ENCODE measurements around the gene CEP120. TPM values are rescaled to one million over a fixed set of nuclear protein-coding genes. Genes with fewer than 3 reads are reported as not detected.

The CEP120 gene
- total RNA-seq, 3 donors from 2014 or later (not counting 1 experiment from before 2014, with no cell fraction given) = 51.2 to 58.9 (median 54.6) TPM

DNA sequence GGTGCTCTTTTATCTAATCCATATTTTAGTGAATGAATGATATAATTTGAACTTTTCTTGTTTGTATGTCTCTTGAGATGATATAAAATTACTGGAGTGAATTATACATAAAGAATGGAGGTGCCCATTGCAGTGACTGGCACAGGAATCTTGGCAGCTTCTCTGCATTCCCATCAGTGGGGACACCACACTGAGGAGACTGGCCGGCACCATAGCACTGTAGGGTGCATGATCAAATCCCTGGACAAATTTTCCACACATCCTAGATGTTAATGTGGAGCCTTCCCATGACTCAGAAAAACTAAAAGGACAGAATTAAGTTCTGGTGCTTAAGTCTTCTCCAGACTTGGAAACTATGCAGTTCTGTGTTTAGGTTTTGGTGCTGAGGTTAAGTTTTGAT lies 124.1 kb downstream of the CEP120 start:
- Mint-ChIP-seq H3K27ac (no peak overlapping the region), H3K9me3 (peaks cover 0 to 2% of the 10 kb centered on the region in 2 donors), H3K4me1 (no peaks in the 10 kb centered on the region), H3K36me3 (peaks cover 7% of the 10 kb centered on the region), H3K27me3 (ENCODE audit: low read depth in 2 of 2) (peaks cover 2 to 6% of the 10 kb centered on the region in 2 donors), H3K4me3 (no peak overlapping the region)
- no peaks in the 10 kb centered on the region for H3K4me1 ChIP-seq (ENCODE audit: control insufficient read depth, insufficient read depth, low read length)
- WGBS (ENCODE audit: insufficient coverage) = 94% methylated on average over 1 of the region's 1 CpG
- H3K27me3 ChIP-seq (ENCODE audit: control insufficient read depth, insufficient read depth, low read length) = peaks cover 3% of the 10 kb centered on the region
- TF ChIP-seq, protein P1, sequence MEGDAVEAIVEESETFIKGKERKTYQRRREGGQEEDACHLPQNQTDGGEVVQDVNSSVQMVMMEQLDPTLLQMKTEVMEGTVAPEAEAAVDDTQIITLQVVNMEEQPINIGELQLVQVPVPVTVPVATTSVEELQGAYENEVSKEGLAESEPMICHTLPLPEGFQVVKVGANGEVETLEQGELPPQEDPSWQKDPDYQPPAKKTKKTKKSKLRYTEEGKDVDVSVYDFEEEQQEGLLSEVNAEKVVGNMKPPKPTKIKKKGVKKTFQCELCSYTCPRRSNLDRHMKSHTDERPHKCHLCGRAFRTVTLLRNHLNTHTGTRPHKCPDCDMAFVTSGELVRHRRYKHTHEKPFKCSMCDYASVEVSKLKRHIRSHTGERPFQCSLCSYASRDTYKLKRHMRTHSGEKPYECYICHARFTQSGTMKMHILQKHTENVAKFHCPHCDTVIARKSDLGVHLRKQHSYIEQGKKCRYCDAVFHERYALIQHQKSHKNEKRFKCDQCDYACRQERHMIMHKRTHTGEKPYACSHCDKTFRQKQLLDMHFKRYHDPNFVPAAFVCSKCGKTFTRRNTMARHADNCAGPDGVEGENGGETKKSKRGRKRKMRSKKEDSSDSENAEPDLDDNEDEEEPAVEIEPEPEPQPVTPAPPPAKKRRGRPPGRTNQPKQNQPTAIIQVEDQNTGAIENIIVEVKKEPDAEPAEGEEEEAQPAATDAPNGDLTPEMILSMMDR (IDR thresholded peaks at IDR 0.05) = no peak
- H3K4me3 ChIP-seq (ENCODE audit: low read length) = no peak overlapping the region
- DNase-seq (no peak), ATAC-seq (no peak)
- no peak overlapping the region for H3K27ac ChIP-seq (ENCODE audit: low read length)
- H3K36me3 ChIP-seq (ENCODE audit: control insufficient read depth, insufficient read depth, low read length) = no peaks in the 10 kb centered on the region
- H3K9me3 ChIP-seq (ENCODE audit: control insufficient read depth, insufficient read depth, low read length) = no peaks in the 10 kb centered on the region
- intact Hi-C loops (cut with micrococcal nuclease) = no loop called here

- H3K36me3 ChIP-seq (ENCODE audit: control insufficient read depth, insufficient read depth, low read length) = no peaks in the 10 kb centered on the region
- no peak overlapping the region for H3K4me3 ChIP-seq (ENCODE audit: low read length)
- H3K36me3 Mint-ChIP-seq = peaks cover 7% of the 10 kb centered on the region
- no peak for ATAC-seq
- H3K27me3 ChIP-seq (ENCODE audit: control insufficient read depth, insufficient read depth, low read length) = peaks cover 3% of the 10 kb centered on the region
- H3K9me3 Mint-ChIP-seq = peaks cover 0 to 2% of the 10 kb centered on the region in 2 donors
- no peak overlapping the region for H3K27ac Mint-ChIP-seq
- H3K4me1 ChIP-seq (ENCODE audit: control insufficient read depth, insufficient read depth, low read length) = no peaks in the 10 kb centered on the region
- intact Hi-C loops (cut with micrococcal nuclease) = no loop called here
- WGBS (ENCODE audit: insufficient coverage) = 50% methylated on average over 1 of the region's 2 CpGs
- no peaks in the 10 kb centered on the region for H3K4me1 Mint-ChIP-seq
- no peaks in the 10 kb centered on the region for H3K9me3 ChIP-seq (ENCODE audit: control insufficient read depth, insufficient read depth, low read length)
- no peak overlapping the region for H3K27ac ChIP-seq (ENCODE audit: low read length)
- peaks cover 2 to 6% of the 10 kb centered on the region in 2 donors for H3K27me3 Mint-ChIP-seq (ENCODE audit: low read depth in 2 of 2)
- DNase-seq = no peak
- TF ChIP-seq, protein P1 (IDR thresholded peaks at IDR 0.05) = no peak
- no peak overlapping the region for H3K4me3 Mint-ChIP-seq
Observed at GRCh38 chr5:123298335-123299030, 124.7 kb downstream of the CEP120 start.

DNA sequence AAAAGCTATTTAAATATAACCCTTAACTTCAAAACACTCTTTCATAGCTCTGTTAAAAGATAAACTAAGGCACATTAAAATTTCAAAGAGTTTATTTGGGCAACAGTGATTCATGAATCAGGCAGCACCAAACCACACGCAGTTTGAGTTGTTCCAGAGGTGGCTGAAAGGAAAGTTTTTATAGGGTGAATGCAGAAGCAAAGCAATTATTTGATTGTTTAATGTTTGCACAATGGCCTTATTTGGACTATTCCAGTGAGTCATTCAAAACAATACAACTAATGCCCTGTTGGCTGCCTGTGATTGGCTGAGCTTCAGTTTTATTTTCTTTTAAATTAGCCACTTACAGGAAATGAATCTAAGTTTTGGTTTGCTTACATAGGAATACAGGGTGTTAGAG lies 125.3 kb downstream of the CEP120 start:
- TF ChIP-seq, protein P1 (IDR thresholded peaks at IDR 0.05) = no peak
- Mint-ChIP-seq H3K27ac (no peak overlapping the region), H3K4me1 (no peaks in the 10 kb centered on the region), H3K4me3 (no peak overlapping the region), H3K9me3 (peaks cover 0 to 2% of the 10 kb centered on the region in 2 donors), H3K36me3 (peaks cover 7% of the 10 kb centered on the region), H3K27me3 (ENCODE audit: low read depth in 2 of 2) (peaks cover 2 to 6% of the 10 kb centered on the region in 2 donors)
- WGBS (ENCODE audit: insufficient coverage) = 86% methylated on average over 1 of the region's 1 CpG
- Histone ChIP-seq H3K9me3 (ENCODE audit: control insufficient read depth, insufficient read depth, low read length) (no peaks in the 10 kb centered on the region), H3K27ac (ENCODE audit: low read length) (no peak overlapping the region), H3K4me3 (ENCODE audit: low read length) (no peak overlapping the region), H3K36me3 (ENCODE audit: control insufficient read depth, insufficient read depth, low read length) (no peaks in the 10 kb centered on the region), H3K4me1 (ENCODE audit: control insufficient read depth, insufficient read depth, low read length) (no peaks in the 10 kb centered on the region), H3K27me3 (ENCODE audit: control insufficient read depth, insufficient read depth, low read length) (peaks cover 3% of the 10 kb centered on the region)
- DNase-seq = no peak
- ATAC-seq = no peak
- intact Hi-C loops (cut with micrococcal nuclease) = no loop called here

All from natural killer cell (primary cell).